Ureter (tissue), 1 donor: ENCODE data around the gene NCAPH2. TPM values are rescaled to one million over a fixed set of nuclear protein-coding genes. Genes with fewer than 3 reads are reported as not detected.
A peak's percentile ranks its signal among the peaks of the same experiment; 100 is the strongest.
"Not testable (repeated sequence)": the region's sequence is repeated elsewhere in the genome, so short reads cannot be mapped to it uniquely, and the experiment has no call there.

Experiments used
- DNase-seq: peaks from one replicate; pipeline ENCODE4 v3.0.0-alpha.2; 2020; ENCODE audit warnings: low spot score
- total RNA-seq: library from RNA; stranded (reverse); gene quantifications from one replicate; pipeline ENCODE4 v1.2.4, GENCODE V29; 2023
- donor health status: DM: yes; HTN: yes; CAD: no.

The NCAPH2 gene
- total RNA-seq, 1 donor from 2014 or later: 37.7 TPM

DNA sequence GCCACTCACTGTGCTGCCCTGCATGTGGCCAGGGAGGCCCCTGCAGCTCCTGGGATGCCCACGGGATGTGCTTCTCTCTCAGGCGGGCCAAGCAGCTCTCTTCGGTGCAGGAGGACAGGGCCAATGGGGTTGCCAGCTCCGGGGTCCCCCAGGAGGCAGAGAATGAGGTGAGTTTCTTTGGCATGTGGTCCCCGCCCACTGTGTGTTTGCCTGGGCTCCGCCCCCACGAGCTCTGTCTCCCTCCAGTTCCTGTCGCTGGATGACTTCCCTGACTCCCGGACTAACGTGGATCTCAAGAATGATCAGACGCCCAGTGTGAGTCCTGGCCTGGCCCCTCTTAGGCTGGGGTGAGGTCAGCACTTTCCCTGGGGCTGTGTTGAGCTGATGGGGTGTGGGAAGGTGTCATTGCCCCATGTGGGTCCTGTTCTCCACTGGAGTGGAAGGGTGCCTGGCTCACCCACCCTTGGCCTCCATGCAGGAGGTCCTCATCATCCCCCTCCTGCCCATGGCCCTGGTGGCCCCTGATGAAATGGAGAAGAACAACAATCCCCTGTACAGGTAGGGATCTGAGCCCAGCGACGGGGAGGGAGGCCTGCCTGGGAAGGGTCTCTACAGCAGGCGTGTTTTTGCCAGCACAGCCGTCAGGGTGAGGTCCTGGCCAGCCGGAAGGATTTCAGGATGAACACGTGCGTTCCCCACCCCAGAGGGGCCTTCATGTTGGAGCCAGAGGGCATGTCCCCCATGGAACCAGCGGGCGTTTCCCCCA lies 9.7 kb downstream of the NCAPH2 start:
- no peak for DNase-seq

DNA sequence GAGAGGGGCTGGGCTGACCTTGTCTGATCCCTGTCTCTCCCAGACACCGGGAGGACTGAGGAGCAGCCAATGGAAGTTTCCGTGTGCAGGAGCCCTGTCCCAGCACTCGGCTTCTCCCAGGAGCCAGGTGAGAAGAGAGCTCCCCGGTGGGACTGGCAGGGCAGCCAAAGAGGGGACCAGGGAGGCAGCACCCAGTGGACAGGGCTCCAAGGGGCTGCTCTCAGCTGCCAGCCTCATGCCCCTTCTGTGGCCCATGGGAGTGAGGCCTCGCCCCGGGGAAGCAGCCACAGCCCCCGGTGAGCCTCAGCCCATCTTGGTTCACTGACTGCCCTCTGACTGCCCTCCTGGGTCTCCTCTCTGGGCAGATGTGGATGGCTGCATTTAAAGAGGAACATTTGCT lies 10.6 kb downstream of the NCAPH2 start:
- DNase-seq: no peak

DNA sequence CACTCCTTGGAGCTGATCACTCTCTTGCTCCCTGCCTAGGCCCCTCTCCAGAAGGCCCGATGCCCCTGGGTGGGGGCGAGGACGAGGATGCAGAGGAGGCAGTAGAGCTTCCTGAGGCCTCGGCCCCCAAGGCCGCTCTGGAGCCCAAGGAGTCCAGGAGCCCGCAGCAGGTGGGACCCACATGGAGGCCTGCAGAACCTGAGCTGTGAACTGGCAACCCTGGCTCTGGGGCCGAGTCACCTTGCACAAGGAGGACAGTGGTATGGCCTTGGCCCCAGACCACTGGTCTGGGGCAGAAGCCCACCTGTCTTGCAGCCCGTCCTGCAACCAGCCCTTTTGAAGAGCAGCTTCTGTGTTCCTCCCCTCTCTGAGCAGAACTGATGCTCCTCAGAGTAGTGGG lies 11.1 kb downstream of the NCAPH2 start:
- DNase-seq: no peak

- not testable (repeated sequence) for DNase-seq
These were observed 12.2 kb downstream of the NCAPH2 start for GRCh38 chr22:50520184-50520583.

DNA sequence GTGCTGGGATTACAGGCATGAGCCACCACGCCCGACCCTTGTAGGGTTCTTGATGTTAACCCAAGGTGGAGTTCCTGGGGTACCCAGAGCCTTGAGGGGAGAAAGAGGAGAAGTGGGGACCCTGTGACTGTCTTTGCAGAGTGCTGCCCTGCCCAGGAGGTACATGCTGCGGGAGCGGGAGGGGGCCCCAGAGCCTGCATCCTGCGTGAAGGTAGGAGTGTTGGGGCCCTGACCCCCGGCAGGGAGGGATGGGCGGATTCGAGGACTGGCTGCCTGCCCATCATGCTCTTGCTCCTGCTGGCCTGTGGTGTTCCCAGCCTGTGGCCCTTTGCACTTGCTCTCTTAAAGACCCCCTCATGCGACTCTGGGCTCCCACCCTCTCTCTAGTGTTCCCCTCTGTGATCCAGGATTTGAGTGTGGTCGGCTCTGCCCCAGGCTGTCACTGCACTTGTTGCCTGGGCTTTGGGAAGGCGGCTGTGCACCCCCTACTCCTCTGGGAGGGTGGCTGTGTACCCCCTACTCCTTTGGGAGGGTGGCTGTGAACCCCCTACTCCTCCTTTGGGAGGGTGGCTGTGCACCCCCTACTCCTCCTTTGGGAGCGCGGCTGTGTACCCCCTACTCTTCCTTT lies 12.9 kb downstream of the NCAPH2 start:
- DNase-seq: no peak

DNA sequence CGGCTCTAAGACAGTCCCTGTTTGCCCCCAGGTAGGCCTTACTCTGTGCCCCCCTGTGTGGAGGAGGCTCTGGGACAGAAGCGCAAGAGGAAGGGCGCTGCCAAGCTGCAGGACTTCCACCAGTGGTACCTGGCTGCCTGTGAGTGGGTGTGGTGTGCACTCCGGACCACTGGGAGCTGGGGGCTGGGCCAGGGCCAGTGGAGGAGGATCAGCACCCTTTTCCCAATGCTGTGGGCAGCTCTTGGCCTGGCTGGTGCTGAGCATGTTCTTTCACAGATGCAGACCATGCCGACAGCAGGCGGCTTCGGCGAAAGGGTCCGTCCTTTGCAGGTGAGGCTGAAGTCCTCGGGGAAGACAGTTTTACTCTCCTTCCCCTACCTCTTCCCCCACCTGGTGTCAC lies 13.7 kb downstream of the NCAPH2 start:
- no peak for DNase-seq

GRCh38 chr22:50522208-50522805 lies 14.3 kb downstream of the NCAPH2 start:
- no peak for DNase-seq

DNA sequence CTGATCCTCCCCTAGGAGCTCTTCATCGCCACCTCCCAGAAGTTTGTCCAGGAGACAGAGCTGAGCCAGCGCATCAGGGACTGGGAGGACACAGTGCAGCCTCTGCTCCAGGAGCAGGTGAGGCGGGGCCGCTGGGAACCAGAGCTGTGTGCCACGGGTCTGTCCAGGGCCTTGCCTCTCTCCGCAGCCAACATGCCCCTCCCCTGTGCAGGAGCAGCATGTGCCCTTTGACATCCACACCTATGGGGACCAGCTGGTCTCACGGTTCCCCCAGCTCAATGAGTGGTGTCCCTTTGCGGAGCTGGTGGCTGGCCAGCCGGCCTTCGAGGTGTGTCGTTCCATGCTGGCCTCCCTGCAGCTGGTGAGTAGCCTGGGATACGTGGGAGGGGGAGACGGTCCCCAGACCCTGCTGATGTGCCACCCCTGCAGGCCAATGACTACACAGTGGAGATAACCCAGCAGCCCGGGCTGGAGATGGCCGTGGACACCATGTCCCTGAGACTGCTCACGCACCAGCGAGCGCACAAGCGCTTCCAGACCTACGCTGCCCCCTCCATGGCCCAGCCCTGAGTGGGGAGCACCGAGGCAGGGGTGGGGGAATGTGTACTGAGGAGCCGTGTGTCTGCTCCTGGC lies 14.9 kb downstream of the NCAPH2 start:
- DNase-seq: no peak

GRCh38 chr22:50523458-50523805 lies 15.4 kb downstream of the NCAPH2 start:
- no peak for DNase-seq

GRCh38 chr22:50523806-50524675 lies 16.0 kb downstream of the NCAPH2 start:
- peak; percentile 54 for DNase-seq

- no peak for DNase-seq
These were observed 16.7 kb downstream of the NCAPH2 start for GRCh38 chr22:50524676-50525103.

DNA sequence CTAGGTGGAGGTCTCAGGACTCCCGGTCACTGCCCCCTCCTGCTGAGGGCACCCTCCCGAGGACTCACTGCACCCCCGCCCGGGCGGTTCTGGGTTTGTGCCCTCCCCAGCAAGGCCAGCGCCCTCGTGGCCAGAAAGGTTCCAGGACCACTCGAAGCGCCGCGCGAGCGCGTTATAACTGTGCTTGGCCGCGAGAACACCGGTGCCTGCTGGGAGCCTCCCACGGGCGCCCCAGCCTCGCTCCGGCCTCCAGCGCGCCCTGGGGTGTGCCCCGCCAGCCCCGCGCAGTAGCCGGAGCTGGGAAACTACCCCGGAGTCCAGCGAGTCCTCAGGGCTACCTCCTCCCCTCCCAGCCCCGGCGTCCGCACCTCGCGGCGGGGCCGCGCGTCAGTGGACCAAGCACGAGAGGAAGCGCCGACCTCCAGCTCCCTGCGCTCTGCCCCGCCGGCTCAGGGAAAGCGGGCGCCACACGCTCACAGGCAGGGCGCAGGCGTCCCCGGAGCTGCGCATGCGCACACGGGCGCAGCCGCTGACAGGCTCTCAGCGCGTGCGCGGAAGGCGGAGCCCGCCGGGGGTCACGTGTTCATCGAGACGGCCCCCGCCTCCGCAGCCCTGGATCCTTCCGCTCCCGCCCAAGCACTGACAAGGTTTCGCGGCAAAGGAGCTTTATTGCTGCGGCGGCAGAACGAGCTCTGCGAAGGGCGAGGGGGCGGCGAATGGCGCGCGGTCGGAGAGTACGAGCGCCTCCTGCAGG lies 17.3 kb downstream of the NCAPH2 start, which contains the start of gene SCO2:
TSS of gene SCO2 (minus strand) at position 495 of the 754 bp plus-strand sequence. CDS start 1,187 bp downstream, outside the sequence.
- DNase-seq: peak; percentile 97

- DNase-seq: no peak
These were observed 17.8 kb downstream of the NCAPH2 start for GRCh38 chr22:50525858-50526107.

DNA sequence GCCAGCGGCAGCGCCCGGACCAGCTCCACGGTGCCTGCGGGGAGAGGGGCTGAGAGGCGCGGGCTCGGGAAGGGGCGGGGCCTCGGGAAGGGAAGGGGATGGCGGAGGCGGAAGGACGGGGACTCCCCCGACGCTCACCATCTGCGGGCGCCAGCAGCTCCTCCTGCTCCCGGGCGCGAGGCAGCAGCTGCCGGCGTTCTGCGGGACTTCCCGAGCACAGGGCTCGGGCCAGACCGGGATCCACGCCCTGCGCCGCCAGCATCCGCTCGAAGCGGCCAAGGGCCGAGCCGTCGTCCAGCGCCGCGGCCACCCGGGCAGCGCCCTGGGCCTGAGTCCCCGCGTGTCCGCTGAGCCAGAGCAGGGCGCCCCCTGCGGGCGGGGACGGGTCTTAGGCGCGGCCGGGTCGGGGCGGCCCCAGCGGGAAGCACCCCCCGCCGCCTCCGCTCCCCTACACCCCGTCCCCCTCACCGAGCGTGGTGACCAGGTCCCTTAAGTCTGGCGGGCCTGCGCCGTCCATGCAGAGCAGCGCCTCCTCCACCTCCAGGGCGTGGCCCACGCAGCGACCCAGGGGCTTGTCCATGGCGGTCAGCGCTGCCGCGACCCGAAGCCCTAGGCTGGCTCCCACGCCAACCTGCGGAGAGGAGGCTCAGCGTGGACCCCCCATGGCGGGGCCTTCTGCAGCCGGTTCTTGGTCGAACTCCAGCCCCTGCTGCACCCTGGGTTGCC lies 18.2 kb downstream of the NCAPH2 start:
- peak; percentile 88 for DNase-seq

DNA sequence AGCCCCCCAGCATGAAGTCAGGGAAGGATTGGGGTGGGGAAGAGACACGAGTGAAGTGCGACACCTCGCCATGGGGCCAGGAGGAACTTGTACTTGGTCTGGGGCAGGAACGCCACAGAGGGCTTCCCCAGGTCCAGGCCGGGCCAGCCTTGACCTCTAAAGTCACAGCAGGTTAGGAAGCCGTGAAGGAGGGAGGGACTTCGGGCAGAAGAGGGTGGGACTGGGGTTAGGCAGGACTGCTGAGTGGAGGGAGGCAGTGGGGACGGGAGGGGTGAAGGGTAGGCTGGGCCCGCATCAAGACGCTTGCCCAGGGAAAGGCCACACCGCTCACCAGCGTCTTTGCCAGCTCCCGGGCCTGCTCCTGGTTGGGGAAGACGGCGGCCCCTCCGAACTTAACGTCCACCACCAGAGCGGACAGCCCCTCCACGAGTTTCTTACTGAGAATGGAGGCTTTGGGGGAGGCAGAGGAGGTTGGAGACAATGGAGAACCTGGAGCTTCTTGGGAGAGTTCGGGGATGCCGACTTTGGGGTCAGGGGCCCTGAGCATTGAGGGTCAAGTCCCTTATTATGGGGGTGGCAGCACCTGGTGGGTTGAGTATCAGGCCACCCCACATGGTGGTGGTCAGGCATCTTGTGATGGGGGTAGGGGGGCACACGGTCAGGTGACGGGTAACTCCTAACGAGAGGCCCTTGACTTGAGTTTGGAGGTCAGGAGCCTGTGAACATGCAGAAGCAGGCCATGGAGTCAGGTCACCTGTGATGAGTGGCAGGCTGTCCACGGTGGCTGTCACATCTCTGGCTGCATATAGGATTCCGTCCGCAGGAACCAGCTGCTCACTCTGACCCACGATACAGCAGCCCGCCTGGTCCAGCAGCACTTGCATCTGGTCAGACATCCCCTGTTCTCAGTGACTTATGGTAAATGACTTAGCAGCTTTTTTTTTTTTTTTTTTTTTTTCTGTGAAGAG lies 19.1 kb downstream of the NCAPH2 start:
- DNase-seq: no peak

DNA sequence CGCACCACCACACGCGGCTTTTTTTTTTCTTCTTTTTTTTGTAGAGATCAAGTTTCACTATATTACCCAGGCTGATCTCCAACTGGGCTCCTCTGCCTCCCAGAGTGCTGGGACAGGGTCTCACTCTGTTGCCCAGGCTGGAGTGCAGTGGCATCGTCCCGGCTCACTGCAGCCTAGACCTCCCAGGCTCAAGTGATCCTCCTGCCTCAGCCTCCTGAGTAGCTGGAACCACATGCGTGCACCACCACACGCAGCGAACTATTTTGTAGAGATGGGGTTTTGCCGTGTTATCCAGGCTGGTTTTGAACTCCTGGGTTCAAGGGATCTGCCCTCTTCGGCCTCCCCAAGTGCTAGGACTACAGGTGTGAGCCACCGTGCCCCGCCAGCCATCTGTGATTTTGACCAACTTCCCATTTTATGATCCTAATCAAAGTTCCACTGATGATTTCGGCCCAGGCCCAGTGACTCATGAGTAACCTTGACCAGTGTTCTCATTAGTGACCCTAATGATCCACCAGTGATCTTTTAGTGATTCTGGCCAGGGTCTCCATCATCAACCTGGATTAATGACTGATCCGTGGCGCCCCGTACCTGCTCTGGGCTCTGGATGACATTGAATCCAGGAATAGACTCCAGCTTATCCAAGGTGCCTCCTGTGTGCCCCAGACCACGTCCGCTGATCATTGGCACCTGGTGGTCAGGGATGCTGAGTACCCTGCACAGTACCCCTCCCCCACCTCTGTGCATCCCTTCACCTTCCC lies 20.1 kb downstream of the NCAPH2 start:
- no peak for DNase-seq

GRCh38 chr22:50528682-50529415 lies 20.8 kb downstream of the NCAPH2 start:
- DNase-seq: no peak

- no peak for DNase-seq
These were observed 21.4 kb downstream of the NCAPH2 start for GRCh38 chr22:50529416-50529896.
